ENCODE measurements around the gene LTB4R2.

GRCh38 chr14:24360281-24360680, 50.3 kb downstream of the LTB4R2 start:
- TF ChIP-seq EZH2 (IDR thresholded peaks at IDR 0.05) (no peak), POLR2AphosphoS5 (IDR thresholded peaks at IDR 0.05; ENCODE audit: borderline replicate concordance, low read depth, low read length) (no peak)
